ENCODE data around the gene TMIE.

The TMIE gene

DNA sequence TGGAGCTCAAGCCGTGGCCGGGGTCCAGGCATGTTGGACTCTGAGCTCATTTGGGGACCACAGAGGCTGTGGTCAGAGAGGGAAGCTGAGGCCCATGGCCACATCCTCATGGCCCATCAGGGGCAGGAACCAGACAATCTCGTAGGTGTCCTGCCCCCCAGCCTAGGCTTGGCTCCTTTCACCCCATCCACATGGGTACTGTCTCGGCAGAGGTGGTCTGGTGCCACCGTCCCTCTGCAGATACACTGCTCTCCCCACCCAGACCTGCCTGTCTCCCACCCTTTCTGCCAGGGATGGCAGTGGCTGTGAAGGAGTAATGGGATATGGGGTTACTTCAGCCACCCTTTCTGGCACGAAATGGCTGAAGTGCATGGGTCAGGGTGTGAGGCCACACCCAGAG is 8.5 kb downstream of the TMIE start:
- no peak for DNase-seq

DNA sequence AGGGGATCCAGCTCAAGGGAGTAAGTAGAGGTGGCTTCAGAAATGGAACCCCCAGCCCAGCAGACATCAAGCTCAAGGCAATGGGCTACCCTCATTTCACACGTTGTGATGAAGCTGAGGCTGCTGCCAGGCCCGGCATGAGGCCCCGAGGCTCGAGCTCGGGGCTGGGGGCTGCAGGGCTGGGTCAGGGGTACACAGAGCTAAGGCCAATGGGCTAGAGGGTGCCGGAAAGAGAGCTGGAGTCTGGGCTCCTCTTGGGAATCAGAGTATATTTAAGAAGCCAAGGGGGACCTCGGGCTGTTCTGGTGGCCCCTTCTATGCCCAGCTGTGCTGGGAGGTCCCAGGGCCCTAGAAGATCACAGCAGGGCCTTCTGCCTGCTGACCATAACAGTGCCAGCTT is 9.0 kb downstream of the TMIE start:
- DNase-seq: no peak

- DNase-seq: no peak
Observed at GRCh38 chr3:46710671-46711295, 9.6 kb downstream of the TMIE start.

GRCh38 chr3:46711305-46711704 is 10.1 kb downstream of the TMIE start:
- DNase-seq: no peak

GRCh38 chr3:46711760-46712159 is 10.6 kb downstream of the TMIE start:
- no peak for DNase-seq

GRCh38 chr3:46712191-46713049 is 11.2 kb downstream of the TMIE start:
- no peak for DNase-seq

DNA sequence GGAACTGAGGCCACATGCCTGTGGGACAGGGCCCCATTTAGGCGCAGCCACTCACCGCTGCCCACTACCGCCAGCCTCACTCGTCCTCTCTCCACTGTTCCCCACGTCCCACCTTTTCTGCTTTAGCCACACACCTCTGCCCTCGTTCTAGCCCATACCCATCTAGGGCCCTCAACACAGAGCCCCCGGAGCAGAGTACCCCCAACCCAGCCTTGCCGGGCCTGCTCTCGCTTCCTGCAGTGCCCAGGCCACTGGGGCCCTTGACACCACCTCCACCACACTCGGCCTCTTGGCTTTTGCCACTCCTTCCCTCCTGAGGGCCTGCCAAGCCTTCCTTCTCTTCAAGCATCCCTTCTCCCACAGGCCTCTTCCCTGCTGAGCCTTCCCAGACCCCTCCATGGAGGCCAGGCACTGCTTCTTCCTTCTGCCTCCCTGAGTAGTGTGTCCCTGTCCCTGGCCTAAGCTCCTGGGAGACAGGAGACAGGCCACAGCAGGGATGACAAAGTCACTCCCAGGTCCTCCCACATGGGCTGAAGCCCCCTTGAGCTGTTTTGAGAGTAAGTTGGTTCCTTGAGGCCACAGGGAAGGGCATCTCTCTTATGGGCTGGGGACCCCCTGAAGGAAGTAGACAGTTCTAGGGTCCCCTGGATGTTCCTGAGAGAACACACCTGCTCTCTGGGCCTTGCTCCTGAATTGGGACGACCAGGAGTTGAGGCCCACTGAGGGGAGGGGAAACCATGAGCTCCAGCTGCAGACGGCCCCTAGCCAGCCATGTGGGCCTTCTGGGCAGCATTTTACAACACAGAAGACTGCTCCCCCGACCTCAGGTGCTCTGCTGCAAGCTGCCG is 12.1 kb downstream of the TMIE start:
- no peak for DNase-seq

- no peak for DNase-seq
Observed at GRCh38 chr3:46713898-46714552, 12.8 kb downstream of the TMIE start.

- no peak for DNase-seq
Observed at GRCh38 chr3:46714728-46715506, 13.7 kb downstream of the TMIE start.

DNA sequence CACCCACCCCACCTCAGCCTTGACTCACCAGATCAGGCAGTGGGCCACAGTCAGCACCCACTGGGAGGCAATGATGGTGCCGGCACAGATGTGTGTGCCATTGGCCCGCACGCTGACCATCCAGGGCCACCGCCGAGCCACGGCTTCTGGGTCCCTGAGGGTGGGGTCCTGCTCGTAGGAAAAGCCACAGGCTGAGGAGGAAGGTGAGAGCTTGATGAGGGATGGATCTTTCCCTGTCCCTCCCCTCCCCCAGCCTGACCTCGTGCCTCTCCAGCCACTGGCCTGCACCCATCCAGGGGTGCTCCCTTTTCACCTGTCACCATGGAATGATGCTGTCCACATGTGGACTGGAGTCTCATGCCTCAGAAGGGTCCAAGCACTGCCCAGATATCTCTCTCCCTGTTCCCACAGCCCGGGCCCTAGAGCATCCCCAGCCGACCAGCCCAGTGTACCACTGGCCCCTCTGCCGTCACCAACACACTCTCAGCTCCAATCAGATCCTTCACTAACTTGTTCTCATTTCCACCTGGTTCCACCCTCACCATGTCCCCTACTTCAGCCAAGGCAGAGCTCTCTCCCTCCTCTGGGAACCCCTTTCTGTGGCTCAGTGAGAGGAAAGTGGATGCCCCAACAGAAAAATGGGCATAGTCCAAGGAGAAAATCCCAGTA is 14.4 kb downstream of the TMIE start:
- DNase-seq: no peak

DNA sequence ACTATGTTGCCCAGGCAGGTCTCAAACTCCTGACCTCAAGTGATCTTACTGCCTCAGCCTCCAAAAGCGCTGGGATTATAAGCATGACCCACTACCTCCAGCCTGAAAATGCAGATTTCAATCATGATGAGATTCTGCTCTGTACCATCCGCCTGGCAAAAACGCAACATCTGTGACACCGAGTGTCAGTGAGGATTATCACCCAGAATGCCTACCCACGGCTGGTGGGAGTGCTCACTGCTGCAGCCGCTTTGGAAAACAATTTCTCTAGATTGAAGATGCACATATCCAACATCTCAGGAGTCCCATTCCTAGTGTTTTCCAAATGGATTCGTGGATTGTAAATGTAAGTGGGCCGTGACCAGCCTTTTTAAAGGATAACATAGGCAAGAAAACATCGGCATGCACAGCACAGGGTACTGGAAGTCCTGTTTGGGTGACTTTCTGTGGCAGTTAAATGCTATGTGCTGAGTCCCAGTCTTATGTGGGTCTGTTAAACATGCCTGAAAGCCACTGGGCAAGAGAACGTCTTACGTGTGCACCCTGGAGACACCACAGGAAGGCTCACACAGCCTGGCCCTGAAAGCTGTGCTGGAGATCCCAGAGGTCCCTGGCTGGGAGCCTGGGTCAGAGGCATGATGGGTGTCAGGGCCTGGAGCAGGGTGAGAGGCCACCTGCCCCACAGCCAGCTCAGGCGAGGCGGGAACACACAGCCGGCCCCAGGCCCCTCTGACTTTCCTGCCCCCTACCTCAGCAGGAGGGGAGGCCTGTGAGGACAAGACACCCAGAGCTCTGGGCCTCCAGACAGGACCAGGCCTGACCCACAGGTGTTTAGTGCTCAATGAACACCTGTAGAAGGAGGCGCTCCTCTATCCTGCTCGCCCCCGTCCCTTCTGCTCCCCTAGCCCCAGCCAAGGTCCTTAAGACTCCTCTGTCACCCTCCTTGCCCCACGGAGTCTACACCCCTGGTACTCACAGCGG is 15.6 kb downstream of the TMIE start:
- no peak for DNase-seq

GRCh38 chr3:46717447-46718231 is 16.4 kb downstream of the TMIE start, which contains the start of gene PRSS50:
TSS of gene PRSS50 (minus strand) at chr3:46717869. CDS start at chr3:46717824, 45 bp downstream.
- DNase-seq: peak; percentile 57

- no peak for DNase-seq
Observed at GRCh38 chr3:46719044-46719565, 17.9 kb downstream of the TMIE start.

- no peak for DNase-seq
Observed at GRCh38 chr3:46719735-46720271, 18.6 kb downstream of the TMIE start.

GRCh38 chr3:46721009-46721408 is 19.8 kb downstream of the TMIE start:
- DNase-seq: no peak

DNA sequence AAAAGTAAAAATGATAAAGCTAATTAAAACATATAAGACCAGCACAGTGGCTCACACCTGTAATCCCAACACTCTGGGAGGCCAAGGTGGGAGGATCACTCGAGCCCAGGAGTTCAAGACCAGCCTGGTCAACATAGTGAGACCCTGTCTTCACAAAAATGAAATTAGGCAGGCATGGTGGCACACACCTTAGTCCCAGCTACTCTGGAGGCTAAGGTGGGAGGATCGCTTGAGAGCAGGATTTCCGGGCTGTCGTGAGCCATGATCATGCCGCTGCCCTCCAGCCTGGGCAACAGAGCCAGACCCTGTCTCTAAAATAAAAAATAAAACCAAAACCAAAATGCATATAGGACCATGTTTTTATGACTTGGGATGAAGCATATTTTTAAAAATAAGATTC is 21.3 kb downstream of the TMIE start:
- no peak for DNase-seq

DNA sequence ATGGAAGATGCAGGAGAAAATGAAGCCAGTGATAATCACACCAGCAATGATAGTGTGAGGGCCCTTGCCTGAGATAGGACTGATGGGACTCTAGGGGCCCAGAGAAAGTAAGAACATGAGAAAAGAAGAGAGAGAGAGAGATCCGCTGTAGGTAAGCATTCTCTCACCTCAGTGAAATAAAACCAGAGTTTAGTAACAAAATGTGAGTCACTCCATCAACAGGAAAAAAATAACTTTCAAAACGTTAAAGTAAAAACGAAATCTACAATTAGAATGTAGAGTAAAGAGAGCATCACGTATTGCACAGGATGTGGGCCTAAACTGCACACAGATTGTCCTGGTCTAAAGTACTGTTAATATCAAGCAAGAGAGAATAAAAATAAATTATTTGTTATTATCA is 23.2 kb downstream of the TMIE start:
- DNase-seq: no peak

GRCh38 chr3:46725621-46726314 is 24.6 kb downstream of the TMIE start:
- DNase-seq: no peak

Data from stimulated activated CD4-positive, alpha-beta T cell treated with anti-CD3 and anti-CD28 coated beads, Interleukin-1b, Interleukin-23, amount 100 ng/mL, for 48 hours (primary cell).